Transverse colon (tissue), 4 donors: ENCODE results near the gene SHROOM2. TPM values are rescaled to one million over a fixed set of nuclear protein-coding genes. Genes with fewer than 3 reads are reported as not detected.

Experiments
- DNase-seq: peaks from one replicate; pipeline ENCODE4 v3.0.0-alpha.2; 2019
- H3K27ac ChIP-seq, 4 donors: fragments of 200-600 bp; sonication (generic); 2 replicates each; pipeline ENCODE4 v1.5.1; 2016 to 2018; ENCODE audit warnings: inconsistent platforms in 4 of 4
- H3K27me3 ChIP-seq: fragments of 200-600 bp; sonication (generic); 2 replicates; pipeline ENCODE4 v1.5.1; 2017; ENCODE audit warnings: inconsistent platforms
- H3K36me3 ChIP-seq, 4 donors: fragments of 200-600 bp; sonication (generic); 2 replicates each; pipeline ENCODE4 v1.5.1; 2017 to 2019; ENCODE audit warnings: inconsistent platforms in 4 of 4
- H3K4me1 ChIP-seq, 4 donors: fragments of 200-600 bp; sonication (generic); 2 replicates each; pipeline ENCODE4 v1.5.1; 2017 to 2020; ENCODE audit warnings: inconsistent platforms in 4 of 4
- H3K4me3 ChIP-seq, 4 donors: fragments of 200-600 bp; sonication (generic); 1 replicate in 1 of 4; 2 replicates in 3 of 4; pipeline versions ENCODE4 v1.5.1 to v1.6.1; 2017 to 2019; ENCODE audit warnings: inconsistent platforms in 4 of 4
- H3K9me3 ChIP-seq, 2 donors: fragments of 200-600 bp; sonication (generic); 2 replicates each; pipeline ENCODE4 v1.5.1; 2017 to 2019; ENCODE audit warnings: inconsistent platforms in 2 of 2
- EP300 ChIP-seq: sonication (generic); formaldehyde crosslinking; IDR thresholded peaks from one replicate; pipeline ENCODE4 v1.6.1; 2017; ENCODE audit warnings: antibody characterized with exemption, low read depth
- POLR2A ChIP-seq: fragments of 450-650 bp; IDR thresholded peaks from one replicate; pipeline ENCODE4 v1.6.1; 2016; ENCODE audit warnings: antibody characterized with exemption, mild to moderate bottlenecking, moderate library complexity
- POLR2AphosphoS5 ChIP-seq, 3 donors: sonication (generic); formaldehyde crosslinking; IDR thresholded peaks; one replicate each; pipeline ENCODE4 v1.6.1; 2016; ENCODE audit warnings: antibody characterized with exemption in 3 of 3
- WGBS, 2 donors: methylation state at CpG; one replicate each; pipeline ENCODE4 v1.1.5; 2018; ENCODE audit warnings: low coverage in 1 of 2; 5-methylcytosine and 5-hydroxymethylcytosine counted together
- in situ Hi-C, 4 donors: fragments of 200-750 bp; cut with MboI; loops; one replicate each; pipeline versions ENCODE4 v1.15.0 to v1.15.1; 2017; ENCODE audit warnings: low sequenced_read_pairs in 3 of 4, low pct_ligation_motif_present in 1 of 4, low pct_unique_long_range_greater_than_20kb in 1 of 4
- intact Hi-C: fragments of 100-400 bp; cut with DNase I; formaldehyde crosslinking; loops from one replicate; pipeline ENCODE4 v1.15.1; 2023; ENCODE audit warnings: low total_unique reads
- total RNA-seq, 4 donors: library from RNA; depleted of rRNA; stranded (reverse); fragments of >200 nt; gene quantifications; one replicate each; pipeline ENCODE4 v1.1.0, GENCODE V29; 2016
- TF ChIP-seq, protein P1 (sequence below), 5 experiments: fragments of 200-600 bp in 3 of 5; fragments of 450-650 bp in 2 of 5; sonication (generic) in 3 of 5; IDR thresholded peaks; 1 replicate in 2 of 5; 2 replicates in 3 of 5; pipeline ENCODE4 v1.5.1; 2016 to 2017; ENCODE audit warnings: antibody characterized with exemption in 5 of 5, inconsistent platforms in 3 of 5, mild to moderate bottlenecking in 2 of 5, moderate library complexity in 1 of 5

The SHROOM2 gene
- total RNA-seq, 4 donors from 2014 or later: 8.9 to 20.6 (median 11.3) TPM

- Histone ChIP-seq H3K9me3 (no peaks in the 10 kb centered on the region), H3K4me3 (no peak overlapping the region), H3K27ac (no peak overlapping the region), H3K4me1 (no peaks in the 10 kb centered on the region), H3K36me3 (no peaks in the 10 kb centered on the region), H3K27me3 (no peaks in the 10 kb centered on the region)
- TF ChIP-seq EP300: no peak
- no peak for TF ChIP-seq POLR2A
- no peak for TF ChIP-seq POLR2AphosphoS5 (IDR thresholded peaks at IDR 0.05)
- TF ChIP-seq, protein P1, sequence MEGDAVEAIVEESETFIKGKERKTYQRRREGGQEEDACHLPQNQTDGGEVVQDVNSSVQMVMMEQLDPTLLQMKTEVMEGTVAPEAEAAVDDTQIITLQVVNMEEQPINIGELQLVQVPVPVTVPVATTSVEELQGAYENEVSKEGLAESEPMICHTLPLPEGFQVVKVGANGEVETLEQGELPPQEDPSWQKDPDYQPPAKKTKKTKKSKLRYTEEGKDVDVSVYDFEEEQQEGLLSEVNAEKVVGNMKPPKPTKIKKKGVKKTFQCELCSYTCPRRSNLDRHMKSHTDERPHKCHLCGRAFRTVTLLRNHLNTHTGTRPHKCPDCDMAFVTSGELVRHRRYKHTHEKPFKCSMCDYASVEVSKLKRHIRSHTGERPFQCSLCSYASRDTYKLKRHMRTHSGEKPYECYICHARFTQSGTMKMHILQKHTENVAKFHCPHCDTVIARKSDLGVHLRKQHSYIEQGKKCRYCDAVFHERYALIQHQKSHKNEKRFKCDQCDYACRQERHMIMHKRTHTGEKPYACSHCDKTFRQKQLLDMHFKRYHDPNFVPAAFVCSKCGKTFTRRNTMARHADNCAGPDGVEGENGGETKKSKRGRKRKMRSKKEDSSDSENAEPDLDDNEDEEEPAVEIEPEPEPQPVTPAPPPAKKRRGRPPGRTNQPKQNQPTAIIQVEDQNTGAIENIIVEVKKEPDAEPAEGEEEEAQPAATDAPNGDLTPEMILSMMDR (IDR thresholded peaks at IDR 0.05): no peak
- 73 to 100% methylated on average over 1 to 5 of the region's 5 CpGs for WGBS, 2 donors
- intact Hi-C loops: no loop called here
- in situ Hi-C loops: no loop called here
- DNase-seq: no peak
Observed at GRCh38 chrX:9739130-9739529, 47.1 kb upstream of the SHROOM2 start.

- no peaks in the 10 kb centered on the region for H3K9me3 ChIP-seq
- TF ChIP-seq, protein P1 (IDR thresholded peaks at IDR 0.05): no peak
- no peaks in the 10 kb centered on the region for H3K36me3 ChIP-seq
- no peak overlapping the region for H3K27ac ChIP-seq
- no peak overlapping the region for H3K4me3 ChIP-seq
- in situ Hi-C loops: no loop called here
- no peaks in the 10 kb centered on the region for H3K4me1 ChIP-seq
- no peak for DNase-seq
- 74% methylated on average over 11 of the region's 11 CpGs; no CpG with 5 or more reads in 1 of the 2 donors for WGBS, 2 donors
- intact Hi-C loops: no loop called here
- no peaks in the 10 kb centered on the region for H3K27me3 ChIP-seq
Observed at GRCh38 chrX:9745417-9746115, 40.7 kb upstream of the SHROOM2 start.

- H3K4me1 ChIP-seq: no peaks in the 10 kb centered on the region
- no peaks in the 10 kb centered on the region for H3K9me3 ChIP-seq
- no peaks in the 10 kb centered on the region for H3K27me3 ChIP-seq
- DNase-seq: no peak
- H3K27ac ChIP-seq: no peak overlapping the region
- no peak overlapping the region for H3K4me3 ChIP-seq
- intact Hi-C loops: no loop called here
- in situ Hi-C loops: no loop called here
- TF ChIP-seq POLR2AphosphoS5 (IDR thresholded peaks at IDR 0.05): no peak
- TF ChIP-seq POLR2A: no peak
- TF ChIP-seq EP300: no peak
- TF ChIP-seq, protein P1 (IDR thresholded peaks at IDR 0.05): no peak
- no peaks in the 10 kb centered on the region for H3K36me3 ChIP-seq
- WGBS, 2 donors: 63 to 65% methylated on average over 2 to 3 of the region's 3 CpGs
Observed at GRCh38 chrX:9746148-9746888, 39.9 kb upstream of the SHROOM2 start.

- in situ Hi-C loops: no loop called here
- Histone ChIP-seq H3K9me3 (no peaks in the 10 kb centered on the region), H3K4me3 (no peak overlapping the region), H3K4me1 (no peaks in the 10 kb centered on the region), H3K36me3 (no peaks in the 10 kb centered on the region), H3K27me3 (no peaks in the 10 kb centered on the region), H3K27ac (no peak overlapping the region)
- DNase-seq: no peak
- 80 to 91% methylated on average over 1 to 4 of the region's 4 CpGs for WGBS, 2 donors
- intact Hi-C loops: no loop called here
- TF ChIP-seq POLR2A: no peak
- no peak for TF ChIP-seq POLR2AphosphoS5 (IDR thresholded peaks at IDR 0.05)
- no peak for TF ChIP-seq EP300
- TF ChIP-seq, protein P1 (IDR thresholded peaks at IDR 0.05): no peak
Observed at GRCh38 chrX:9747644-9748043, 38.6 kb upstream of the SHROOM2 start.
